ENCODE data around the gene OR2T1.
"Not testable (repeated sequence)": the region's sequence is repeated elsewhere in the genome, so short reads cannot be mapped to it uniquely, and the experiment has no call there.

The OR2T1 gene, protein sequence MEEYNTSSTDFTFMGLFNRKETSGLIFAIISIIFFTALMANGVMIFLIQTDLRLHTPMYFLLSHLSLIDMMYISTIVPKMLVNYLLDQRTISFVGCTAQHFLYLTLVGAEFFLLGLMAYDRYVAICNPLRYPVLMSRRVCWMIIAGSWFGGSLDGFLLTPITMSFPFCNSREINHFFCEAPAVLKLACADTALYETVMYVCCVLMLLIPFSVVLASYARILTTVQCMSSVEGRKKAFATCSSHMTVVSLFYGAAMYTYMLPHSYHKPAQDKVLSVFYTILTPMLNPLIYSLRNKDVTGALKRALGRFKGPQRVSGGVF

DNA sequence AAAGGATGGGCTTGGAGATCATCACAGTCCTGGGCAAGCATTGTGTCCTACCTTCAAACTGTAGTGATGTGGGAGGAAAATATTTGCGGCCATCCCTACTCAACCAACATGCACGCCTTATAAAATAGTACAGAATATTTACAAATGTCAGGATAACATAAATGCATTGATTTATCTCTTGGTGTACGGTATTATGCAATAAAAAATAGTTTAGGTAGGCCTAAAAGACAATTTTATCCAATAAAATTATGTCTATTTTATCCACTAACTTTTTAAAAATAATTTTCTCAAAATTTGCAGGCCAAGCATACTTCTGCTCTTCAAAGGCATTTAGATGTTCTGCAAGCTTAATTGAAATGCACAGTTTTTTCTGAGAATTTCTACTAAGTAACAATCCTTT is at the start of gene OR2T1:
OR2T1 (plus strand) TSS at position 301 of the 400 bp plus-strand sequence. CDS start 3,100 bp downstream, outside the sequence.
- no peak for FAIRE-seq

DNA sequence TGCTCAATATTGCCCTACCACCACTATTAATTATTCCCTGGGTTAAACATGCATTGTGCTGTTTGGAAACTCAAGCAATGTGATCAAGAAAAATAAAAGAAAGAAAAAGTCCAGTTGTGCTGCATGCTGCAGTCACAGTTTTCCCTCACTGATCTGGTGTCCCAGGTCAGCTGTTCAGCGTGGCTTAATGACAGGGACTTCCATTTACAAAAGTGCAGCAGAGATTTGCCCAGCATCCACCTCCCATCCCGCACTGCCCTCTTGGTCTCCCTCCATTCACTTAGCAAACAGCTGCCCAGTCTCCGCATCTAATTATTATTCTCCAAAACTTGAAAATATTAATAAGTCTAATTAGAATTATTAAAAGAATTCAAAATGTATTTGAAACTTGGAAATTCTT is 43.4 kb upstream of the OR2T1 start:
- no peak for FAIRE-seq

DNA sequence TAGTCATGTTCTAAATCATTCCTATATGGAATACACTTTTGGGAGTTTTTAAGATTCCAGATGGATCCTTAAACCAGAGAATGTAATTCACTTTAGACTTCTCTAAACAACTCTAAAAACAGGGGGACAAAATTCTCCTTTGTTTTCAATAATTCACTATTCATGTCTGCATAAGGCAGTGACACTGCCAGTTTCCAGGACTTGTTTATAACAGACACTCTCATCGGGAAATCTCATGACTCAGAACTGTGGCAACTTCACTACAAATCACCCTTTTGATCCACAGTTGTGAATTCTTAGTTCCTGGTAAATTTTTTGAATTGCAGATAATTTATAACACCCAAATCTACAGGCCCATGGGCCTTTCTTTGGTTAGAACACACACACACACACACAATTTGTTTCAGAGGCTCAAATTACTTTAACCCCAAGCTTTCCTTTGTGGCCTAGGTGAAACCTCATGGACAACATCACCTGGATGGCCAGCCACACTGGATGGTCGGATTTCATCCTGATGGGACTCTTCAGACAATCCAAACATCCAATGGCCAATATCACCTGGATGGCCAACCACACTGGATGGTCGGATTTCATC is 41.6 kb upstream of the OR2T1 start, which contains the start of gene OR2T4:
OR2T4 (plus strand) TSS at position 545 of the 595 bp plus-strand sequence; CDS start at position 545, 0 bp downstream.
- FAIRE-seq: no peak

DNA sequence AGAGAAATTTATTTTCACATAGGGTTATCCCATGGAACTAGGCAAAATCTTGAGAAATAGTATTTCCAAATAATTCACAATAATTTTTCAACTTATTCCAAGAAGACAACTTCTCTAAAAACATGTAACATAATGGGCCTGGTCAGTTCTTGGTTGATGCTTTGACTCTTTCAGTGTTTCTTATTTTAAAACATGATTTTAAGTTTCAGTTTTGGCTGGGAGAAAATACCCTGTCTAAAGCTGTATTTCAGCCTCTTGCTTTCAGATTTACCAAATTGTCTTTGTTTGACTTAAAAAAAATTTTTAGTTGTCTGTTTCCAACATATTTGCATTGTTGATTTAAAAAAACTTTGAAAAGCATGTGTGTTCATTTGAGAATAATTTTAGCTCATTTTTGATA is 36.2 kb upstream of the OR2T1 start:
- FAIRE-seq: no peak

DNA sequence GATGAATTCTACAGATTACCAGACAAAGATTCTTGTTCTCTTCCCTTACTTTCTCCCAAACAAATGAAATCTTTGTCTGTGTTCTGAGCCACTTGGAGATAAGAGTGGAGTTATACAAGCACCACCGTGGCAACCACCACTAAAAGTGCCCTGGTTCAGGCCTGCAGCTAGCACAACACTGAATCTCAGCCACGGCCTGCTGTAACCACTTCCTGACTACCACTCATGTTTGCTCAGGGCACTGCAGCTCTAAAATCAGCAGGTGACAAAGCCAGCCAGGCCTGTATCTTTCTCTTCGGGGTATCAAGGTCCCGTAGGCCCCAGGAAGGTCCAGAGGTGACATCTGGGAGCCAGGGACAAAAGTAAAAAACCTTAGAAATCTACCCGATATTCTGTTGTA is 30.5 kb upstream of the OR2T1 start:
- no peak for FAIRE-seq

DNA sequence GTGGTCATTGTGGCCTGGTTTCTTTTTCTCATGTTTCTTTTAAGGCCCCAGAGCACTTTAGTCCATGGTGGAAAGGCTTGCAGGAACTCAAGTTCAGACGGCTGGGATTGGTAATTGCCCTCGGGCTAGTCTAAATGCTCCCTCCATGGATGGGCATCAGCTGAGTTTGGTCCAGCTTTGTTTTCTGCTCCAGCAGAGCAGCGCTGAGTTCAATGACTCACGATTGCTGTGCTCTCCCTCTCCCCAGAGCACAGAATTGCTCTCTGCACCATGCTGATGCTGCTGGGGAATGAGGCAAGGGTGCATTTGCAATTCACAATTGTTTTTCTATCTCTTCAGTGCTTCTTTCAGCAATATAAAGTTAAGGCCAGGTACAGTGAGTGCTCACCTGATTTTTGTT is 29.1 kb upstream of the OR2T1 start:
- FAIRE-seq: no peak

DNA sequence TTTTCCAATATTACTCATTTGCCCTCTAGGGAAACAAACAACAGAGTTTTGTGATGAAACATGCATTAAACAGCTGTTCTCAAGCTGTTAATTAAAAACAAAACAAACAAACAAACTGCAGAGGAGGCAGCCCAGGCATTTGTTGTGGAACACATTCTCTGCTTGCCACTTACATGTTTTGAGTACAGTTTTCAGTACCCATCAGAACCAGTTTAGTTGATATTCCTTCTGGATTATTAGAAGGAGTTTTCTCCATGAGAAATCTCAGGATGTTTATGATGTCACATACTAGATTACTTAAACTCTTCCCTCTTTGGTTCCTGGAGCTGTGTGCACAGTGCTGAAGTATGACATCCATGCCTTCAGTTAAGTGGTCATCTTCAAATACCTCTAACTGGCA is 27.4 kb upstream of the OR2T1 start, which contains the start of gene OR2T6:
OR2T6 (plus strand) TSS at position 301 of the 400 bp plus-strand sequence. CDS start 11,863 bp downstream, outside the sequence.
- FAIRE-seq: no peak

DNA sequence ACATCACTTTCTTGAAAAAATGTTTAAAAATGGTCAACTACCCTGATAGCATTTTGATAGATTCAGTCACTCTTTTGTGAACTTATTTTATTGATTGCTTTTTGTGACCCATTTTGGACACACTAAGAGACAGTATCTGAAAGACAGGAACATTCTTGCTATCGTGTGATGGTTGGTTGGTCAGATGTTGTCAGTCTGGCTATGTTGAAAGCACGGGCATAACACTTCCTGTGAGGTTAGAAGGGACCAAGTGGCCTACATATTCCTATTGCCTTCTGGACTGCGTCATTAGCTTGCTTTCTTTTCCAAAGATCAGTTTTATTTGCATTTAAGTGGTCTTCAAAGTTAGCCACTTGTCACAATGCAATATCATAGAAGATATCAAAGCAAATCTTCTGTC is 25.9 kb upstream of the OR2T1 start:
- no peak for FAIRE-seq

DNA sequence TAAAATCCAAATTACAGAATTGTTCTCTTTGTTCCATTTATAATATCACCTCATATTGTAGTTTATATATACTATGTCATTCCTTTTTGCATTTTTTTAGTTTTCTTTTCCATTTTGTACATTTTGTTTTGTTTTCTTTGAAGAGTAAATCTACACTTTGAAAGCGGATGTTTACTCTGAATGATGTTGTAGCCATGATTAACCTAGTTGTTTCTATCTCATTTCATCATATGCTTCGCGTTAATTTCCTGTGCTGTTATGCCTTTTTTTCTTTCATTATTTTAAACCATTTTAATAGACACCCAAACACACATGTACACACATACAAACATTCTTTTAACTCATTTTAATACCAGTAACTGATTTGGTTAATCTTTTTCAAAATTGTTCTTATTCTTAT is 22.0 kb upstream of the OR2T1 start:
- no peak for FAIRE-seq

DNA sequence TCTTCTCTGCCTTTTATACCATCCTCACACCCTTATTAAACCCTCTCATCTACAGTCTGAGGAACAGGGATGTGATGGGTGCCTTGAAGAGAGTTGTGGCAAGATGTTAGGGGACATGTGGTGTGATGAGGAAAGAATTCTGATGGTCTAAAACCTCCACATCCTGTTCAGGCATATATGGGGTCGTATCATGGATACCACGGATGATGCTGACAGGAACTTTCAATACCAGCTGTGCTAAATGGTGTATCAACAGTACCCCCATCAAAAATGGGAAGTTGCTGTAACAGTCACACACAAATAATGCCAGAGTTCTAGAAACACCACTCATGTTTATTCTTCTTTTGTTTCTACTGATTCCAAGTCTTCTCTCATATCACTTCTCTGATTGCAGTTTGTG is 14.4 kb upstream of the OR2T1 start:
- FAIRE-seq: no peak

DNA sequence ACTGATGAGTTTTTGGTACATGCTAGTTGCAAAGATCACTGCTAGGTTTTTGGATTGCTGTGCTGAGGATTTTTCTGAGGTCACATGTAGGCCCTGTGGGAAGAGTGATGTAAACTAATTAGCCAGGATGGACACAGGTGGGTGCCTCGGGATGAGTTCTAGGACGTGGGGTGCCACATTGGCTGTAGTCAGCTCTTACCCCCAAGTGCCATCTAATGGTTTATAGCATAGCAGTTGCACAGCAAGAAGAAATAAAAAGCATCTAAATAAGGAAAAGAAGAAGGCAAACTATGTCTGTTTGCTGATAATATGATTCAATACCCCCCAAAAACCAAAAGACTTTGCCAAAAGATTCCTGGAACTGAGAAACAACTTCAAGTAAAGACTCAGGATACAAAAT is 9.8 kb upstream of the OR2T1 start:
- no peak for FAIRE-seq

DNA sequence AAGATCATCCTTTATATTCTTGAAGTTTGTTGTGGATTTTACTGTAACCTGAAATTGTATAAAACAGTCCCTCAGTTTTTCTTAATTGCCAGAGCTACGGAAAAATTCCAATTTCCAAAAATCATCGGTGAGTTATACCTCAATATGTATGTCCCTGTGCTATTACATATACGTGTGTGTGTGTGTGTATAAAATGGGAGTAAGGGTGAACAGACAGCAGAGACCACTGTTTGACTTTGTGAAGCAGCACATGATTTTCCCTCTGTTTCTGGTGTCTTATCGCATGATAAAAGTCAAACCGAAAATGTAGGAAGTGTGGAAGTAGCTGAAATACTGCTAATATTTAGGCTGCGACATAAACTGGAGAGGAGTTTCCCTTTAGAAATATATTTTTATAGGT is 1.2 kb downstream of the OR2T1 start:
- no peak for FAIRE-seq

DNA sequence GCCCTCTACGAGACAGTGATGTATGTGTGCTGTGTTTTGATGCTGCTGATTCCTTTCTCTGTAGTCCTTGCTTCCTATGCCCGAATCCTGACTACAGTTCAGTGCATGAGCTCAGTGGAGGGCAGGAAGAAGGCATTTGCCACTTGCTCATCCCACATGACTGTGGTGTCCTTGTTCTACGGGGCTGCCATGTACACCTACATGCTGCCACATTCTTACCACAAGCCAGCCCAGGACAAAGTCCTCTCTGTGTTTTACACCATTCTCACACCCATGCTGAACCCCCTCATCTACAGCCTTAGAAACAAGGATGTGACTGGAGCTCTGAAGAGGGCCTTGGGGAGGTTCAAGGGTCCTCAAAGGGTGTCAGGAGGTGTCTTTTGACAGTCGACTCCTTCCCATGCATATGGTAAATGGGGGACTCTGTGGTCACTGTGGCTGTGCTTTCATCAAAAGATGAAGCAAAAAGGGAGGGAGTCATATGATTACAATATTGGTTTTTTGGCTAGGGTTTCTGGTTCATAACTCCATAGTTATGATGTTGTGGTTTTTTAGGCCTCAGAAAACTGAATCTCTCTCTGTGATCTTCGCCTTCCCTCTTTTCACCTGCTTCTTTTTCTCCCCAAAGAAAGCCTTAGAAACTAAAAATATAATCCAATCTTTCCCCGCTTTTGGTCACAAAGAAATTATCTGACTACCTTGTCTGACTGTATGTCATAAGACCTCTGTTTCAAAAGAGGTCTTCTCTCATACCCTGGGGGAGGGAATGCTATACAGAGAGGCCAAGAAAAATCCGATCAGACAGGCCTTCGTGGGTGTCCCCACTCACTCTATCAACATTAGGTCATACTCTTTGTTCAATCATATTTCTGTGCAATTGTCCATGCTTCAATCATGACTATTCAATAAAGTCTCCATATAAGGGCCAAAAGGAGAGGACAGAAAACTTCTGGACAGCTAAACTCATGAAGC is 4.2 kb downstream of the OR2T1 start:
- FAIRE-seq: no peak

DNA sequence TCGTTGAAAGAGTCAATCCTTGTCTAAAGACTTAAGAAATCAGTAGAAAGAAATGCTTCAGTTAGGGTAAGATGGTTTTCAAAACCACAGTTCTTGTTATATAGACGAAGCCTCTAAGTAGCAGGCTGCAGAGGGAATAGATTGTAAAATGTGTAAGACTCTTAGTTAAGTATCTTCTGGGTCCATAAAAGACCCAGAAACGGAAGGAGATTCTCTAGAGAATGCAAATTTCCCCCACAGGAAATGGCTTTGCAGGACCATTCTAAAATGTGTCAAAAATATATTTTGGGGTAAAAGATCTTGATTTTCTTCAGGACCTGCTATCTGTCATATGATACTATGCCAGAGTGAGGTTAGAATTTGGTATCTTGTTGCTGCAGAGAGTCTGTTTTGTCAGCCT is 13.4 kb downstream of the OR2T1 start:
- FAIRE-seq: no peak

DNA sequence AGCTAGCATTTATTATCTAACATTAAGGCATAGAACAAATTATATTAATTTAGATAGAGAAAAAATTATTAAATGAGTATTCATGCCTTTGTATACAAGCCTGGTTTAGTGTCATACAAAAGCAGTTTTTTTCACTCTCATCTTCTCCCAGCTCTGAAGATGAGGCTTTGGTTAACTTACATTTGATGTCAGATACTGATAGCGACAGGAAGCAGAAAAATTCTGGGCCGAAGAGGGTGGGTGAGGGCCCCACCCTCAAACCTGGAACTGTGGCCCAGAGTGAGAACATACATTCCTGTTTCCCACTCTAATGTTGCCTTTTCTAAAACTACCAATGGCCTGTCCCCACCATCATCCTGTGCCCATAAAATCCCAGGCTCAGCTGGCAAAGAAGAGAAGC is 15.0 kb downstream of the OR2T1 start:
- no peak for FAIRE-seq

DNA sequence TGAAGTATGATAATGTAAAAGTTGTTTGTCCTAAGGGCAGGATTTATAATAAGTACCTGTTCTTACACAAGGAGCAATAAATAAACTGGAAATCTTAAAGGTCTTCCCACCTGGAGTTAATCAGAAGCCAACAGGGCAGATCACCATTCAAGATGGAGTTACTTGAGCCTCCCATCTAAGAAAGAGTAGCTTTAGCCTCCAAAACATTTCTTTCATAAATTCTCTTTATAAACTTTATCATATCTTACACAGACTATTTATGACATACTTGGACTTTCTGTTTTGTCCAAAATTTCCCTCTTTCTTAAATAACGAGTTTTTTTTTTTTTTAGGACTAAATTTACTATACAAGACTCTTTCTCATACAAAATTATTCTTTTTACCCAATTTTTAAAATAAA is 18.5 kb downstream of the OR2T1 start:
- peak; percentile 96 for FAIRE-seq

DNA sequence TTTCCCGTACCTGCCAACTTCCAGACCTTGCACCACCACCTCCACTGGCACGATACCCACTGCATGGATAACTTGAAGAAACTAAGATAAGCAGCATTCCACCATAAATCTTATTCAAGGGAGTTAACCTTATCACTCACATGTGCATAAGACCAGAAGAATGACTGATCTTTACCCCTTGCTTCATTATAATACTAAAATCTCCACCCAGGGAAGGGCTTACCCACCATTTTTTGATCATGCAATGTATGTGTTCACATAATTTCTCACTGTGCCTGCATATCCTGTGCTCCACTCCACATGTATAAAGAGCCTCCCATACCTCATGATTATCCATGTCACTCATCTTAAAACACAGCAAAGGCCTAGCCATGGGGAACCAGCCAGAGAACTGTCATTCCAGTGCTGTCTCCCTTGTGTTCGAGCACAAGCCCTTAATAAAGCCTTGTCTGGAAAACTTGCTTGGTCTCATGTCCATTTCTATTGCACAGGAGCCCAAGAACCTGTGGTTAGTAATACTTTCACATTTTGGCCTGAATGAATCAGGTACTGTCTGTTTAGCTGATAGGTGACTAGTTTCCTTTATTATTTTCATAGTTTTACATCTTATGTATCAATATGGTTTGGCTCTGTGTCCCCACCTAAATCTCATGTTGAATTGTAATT is 24.8 kb downstream of the OR2T1 start:
- not testable (repeated sequence) for FAIRE-seq

DNA sequence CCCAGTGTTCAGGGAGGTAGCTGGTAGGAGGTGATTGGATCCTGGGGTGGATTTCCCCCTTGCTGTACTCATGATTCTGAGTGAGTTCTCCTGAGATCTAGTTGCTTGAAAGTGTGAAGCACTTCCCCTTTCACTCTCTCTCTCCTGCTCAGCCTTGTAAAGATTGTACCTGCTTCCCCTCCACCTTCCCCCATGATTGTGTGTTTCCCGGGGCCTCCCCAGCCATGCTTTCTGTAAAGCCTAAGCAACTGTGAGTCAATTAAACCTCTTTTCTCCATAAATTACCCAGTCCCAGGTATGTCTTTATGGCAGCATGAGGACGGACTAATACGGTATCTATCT is 25.3 kb downstream of the OR2T1 start:
- not testable (repeated sequence) for FAIRE-seq

DNA sequence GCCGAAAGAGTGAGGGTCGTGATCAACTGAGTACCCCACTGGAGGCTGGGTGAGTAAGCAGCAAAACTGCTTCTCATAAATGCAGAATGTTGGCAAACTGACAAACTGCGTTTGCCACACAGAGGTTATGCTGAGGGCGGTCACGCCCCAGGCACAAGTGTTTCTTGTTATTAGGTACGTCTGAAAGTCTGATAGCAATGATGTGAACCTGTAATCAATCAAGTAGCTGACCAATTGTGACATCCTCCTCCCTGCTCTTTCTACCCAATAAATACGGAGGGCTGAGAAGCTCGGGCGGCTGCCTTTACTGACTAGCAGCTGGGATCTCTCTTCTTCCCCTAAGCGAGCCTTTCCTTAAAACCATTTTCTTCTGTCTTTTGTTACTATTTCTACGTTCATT is 28.8 kb downstream of the OR2T1 start:
- FAIRE-seq: not testable (repeated sequence)

DNA sequence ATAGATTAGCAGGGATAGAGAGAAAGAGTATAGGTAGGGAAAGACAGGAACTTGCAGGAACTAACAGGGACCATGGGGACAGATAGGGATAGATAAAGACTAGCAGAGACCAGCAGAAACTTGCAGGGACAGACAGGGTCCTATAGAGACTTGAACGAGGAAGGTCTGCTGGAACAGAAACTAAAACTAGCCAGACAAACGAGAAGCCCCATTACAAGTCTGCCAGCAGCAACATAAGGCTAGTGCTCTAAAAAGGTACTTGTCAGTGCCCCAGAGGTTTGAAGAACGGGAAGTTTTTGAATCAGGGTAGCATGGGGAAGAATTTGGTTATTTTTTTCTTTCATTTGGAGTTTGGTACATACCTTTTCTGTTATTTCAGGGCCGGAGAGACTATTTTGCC is 29.4 kb downstream of the OR2T1 start:
- not testable (repeated sequence) for FAIRE-seq

DNA sequence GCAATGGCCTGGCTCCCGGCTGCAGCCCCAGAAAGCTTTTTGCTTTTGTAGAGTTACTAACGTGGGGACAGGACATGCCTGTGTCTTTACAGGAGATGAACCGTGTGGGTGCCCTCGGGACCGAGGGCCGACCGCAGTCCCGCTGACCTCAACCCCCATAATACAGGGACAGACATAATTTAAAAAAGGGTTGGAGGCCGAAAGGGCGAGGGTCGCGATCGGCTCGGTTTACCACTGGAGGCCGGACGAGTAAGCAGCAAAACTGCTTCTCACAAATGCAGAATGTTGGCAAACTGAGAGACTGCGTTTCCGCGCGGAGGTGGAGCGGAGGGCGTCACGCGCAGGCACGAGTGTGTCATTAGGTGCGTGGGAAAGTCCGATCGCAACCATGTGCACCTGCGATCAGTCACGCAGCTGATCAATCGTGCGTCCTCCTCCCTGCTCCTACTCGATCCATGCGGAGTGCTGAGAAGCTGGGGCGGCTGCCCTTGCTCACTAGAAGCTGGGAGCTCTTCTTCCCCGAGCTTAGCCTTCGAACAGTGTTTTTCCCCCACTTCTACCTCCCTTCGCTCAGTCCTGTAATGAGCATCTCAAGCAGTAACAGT is 31.1 kb downstream of the OR2T1 start:
- not testable (repeated sequence) for FAIRE-seq

DNA sequence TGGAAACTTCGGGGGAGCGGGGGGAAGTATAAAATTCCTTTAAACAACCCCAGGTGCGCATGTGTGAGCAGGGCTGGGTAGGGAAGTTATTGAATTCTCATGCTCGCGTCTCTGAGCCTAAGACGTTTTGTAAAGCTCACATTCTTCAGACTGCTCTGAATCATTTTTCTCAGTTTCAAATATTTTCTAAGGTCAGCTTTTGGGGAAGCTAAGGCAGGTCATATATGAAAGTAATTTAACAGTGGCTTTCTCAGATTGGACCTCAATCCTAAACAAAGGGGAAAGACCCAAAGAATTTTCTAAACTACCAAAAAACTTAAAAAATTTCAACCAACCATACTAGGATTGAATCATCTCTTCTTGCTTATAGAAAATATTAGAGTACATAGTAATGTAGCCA is 32.1 kb downstream of the OR2T1 start:
- not testable (repeated sequence) for FAIRE-seq
